Activated CD4-positive, alpha-beta T cell treated with anti-CD3 and anti-CD28 coated beads, Interleukin-2, Interleukin-6, amounts not matched to agents 100 ng/mL and 50 ng/mL, durations not matched to agents 16 hours and 8 hours (primary cell): ENCODE results near the gene C9.
A peak's percentile ranks its signal among the peaks of the same experiment; 100 is the strongest.
"Not testable (repeated sequence)": the region's sequence is repeated elsewhere in the genome, so short reads cannot be mapped to it uniquely, and the experiment has no call there.

Experiments used
- DNase-seq: peaks from one replicate; pipeline ENCODE4 v3.0.0-alpha.2; 2020

Gene C9

DNA sequence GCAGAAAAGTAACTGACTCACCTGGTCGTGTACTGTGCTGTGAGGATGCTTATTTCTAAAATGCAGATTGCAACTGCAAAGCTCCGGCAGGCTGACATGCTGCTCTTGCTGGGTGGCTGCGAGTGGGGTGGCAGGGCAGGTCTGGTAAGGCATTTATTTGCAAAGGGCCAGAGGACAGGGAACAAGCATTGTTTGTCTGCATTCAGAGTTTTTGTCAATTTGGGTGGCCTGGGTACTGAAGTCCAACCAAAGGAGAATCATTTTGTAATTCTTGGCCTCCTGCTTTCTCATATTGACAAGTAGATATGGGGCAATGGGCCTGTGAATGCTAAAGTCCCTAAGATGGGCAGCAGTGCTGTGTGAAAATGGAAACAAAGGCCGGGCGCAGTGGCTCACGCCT, at the start of gene C9:
Gene C9, minus strand, starts transcription at position 129 of the 400 bp plus-strand sequence. Its CDS starts 31 bp downstream, at position 98.
- no peak for DNase-seq

GRCh38 chr5:39413771-39414170, 49.5 kb upstream of the C9 start:
- DNase-seq: no peak

DNA sequence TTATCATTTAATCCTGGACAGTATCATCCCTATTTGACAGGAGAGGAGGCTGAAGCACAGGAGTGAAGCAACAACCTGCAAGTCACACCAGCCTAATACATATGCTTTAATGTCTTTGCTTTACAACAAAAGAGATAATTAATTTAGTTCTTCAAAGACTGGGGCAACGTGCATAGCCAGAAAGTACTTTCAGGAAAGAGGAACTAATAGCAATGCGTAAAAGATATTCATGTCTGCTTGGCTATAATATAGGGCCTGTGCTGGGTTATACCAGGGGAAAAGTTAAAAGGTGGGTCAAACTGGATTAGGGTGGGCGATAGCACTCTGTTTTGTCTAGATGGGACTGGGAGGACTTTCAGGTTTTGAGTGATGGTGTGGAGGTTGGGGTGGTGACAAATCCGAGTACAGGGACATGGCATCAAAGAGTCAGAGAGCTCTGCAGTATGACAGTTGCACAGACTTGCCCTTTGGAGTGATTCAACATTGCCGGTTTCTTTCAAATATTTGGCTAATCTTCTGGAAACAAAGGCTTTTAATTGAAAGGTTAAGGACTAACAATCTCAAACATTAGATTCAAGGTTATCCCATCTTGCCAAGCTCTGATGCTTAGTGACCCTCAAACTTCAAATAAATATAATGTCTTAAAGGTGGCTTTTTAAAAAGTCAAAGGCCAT, 48.6 kb upstream of the C9 start:
- no peak for DNase-seq

- no peak for DNase-seq
Observed at GRCh38 chr5:39411985-39412384, 47.7 kb upstream of the C9 start.

- no peak for DNase-seq
Observed at GRCh38 chr5:39411061-39411460, 46.8 kb upstream of the C9 start.

- DNase-seq: no peak
Observed at GRCh38 chr5:39409033-39409432, 44.7 kb upstream of the C9 start.

DNA sequence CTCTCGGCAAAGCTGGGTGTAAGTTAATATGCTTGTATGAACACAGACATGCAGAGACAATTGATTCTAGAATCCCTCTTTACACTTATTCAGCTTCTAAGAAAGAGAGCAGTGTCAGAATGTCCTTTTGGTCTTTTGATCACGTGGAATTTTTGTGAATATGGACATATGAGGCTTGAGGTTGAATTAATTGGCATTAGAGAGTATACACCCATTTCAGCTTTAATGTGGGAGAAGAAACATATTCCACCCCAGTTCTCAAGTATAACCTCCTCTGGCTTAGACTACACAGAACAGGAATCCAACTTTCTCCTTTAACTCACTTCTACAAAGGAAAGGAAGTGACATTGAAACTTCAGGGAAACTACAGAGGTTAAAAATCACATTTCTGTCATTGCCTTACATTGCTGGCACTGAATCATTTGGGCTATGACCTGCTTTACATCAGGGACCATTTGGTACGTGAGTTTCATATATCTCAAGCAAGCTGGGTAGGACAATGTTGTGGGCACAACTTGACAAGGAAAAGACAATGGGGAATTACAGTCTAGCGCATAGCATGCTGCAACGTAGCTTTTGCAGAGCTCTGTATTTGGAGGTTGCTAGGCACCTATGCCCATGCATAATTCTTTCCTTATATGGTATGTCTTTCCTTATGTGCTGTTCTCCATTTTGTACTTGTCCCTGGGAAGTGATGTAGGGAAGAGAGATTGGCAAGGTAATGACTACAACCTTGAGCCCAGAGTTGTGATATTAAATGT, 41.0 kb upstream of the C9 start:
- DNase-seq: no peak

- DNase-seq: not testable (repeated sequence)
Observed at GRCh38 chr5:39403761-39404160, 39.5 kb upstream of the C9 start.

DNA sequence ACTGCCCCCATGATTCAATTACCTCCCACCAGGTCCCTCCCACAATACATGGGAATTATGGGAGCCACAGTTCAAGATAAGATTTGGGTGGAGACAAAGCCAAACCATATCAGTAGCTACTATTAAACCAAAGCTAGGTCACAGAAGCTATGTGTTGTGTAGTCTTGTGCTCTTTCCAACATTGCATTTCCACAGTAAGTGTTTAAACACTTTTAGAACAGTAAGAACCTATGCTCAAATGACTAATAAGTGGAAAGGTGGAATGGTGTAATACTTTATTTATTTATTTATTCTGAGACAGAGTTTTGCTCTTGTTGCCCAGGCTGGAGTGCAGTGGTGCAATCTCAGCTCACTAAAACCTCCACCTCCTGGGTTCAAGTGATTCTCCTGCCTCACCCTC, 37.8 kb upstream of the C9 start:
- not testable (repeated sequence) for DNase-seq

GRCh38 chr5:39400713-39401578, 36.7 kb upstream of the C9 start:
- no peak for DNase-seq

DNA sequence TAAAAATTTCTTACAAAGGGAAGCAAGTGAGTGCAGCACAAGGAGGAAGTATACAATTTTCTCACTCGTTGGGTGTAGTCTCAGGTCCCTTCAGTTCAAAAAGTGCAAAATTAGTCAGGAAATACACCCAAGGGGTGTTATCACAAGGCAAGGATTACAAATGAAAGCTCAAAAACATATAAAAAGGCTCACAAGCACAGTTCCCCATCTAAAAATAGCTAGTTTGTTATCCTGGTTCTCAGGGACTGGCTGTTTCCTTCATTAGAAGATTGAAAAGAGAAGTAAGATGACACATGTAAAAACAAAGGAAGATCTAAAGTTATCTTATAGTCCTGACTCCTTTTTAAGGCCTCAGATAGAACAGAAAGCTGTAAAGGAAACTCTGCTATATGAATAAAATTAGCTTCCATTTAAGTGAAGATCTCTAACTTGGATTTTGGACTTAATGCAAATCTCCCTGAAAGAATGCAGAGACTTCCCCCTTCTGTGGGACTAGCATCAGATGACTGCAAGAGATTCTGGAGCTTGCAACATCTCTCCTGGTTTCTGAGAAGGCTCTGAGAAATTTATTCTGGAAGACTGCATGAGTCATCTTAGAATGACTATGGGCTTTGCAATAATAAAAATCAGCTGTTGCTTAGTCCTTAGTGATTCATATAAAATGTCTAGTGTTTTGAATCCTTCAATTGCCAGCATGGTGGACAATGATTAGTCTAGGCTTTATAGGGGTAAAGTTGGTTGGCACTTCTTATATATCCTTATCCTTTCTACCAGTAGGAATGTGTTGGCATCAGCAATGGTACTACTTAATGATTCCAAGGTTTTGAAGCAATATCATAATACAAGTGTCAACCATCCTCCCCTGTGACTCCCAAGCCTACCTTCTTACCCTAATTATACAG, 35.1 kb upstream of the C9 start:
- DNase-seq: peak; percentile 4

GRCh38 chr5:39396843-39397242, 32.5 kb upstream of the C9 start:
- DNase-seq: no peak

- no peak for DNase-seq
Observed at GRCh38 chr5:39395521-39395920, 31.2 kb upstream of the C9 start.

GRCh38 chr5:39394946-39395345, 30.7 kb upstream of the C9 start:
- no peak for DNase-seq

GRCh38 chr5:39390945-39391344, 26.6 kb upstream of the C9 start:
- no peak for DNase-seq

- no peak for DNase-seq
Observed at GRCh38 chr5:39387293-39387692, 23.0 kb upstream of the C9 start.

DNA sequence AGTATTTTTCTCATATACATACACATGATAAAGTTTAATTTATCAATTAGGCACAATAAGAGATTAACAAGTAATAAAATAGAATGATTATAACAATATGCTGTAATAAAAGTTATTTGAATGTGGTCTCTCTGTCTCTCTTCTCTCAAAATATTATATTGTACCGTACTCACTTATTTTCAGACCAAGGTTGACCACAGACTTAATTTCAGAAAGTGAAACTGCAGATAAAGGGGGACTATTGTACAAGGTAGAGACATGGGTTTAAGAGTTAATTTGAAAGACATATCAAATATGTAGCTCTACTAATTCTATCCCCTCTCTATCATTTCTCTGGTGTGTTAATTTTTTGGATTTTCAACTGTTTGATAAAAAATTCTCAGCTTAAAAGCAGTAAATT, 20.0 kb upstream of the C9 start:
- DNase-seq: no peak

- DNase-seq: no peak
Observed at GRCh38 chr5:39381376-39381775, 17.1 kb upstream of the C9 start.

- no peak for DNase-seq
Observed at GRCh38 chr5:39379693-39380092, 15.4 kb upstream of the C9 start.

GRCh38 chr5:39377613-39378012, 13.3 kb upstream of the C9 start:
- DNase-seq: no peak

DNA sequence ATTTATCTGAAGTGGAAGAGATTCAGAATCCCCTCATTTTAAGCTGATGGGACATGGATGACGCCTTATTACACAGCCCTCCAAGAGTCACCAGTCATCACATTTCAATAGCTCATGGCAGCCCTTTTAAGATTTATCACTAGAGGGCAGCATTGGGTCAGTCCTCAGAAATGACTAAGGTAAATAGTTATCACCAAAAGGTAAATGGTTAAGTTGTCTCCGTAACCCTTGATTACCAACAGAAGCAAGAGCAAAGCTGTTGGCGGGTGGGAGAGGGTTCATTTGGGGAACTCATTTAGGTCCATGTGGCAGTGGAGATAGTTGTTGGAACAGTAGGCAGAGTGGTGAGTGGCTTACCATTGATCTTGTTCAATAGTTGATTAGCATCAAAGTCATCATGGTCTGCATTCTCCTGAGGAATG, 12.0 kb upstream of the C9 start:
- peak; percentile 73 for DNase-seq

- no peak for DNase-seq
Observed at GRCh38 chr5:39373791-39374190, 9.5 kb upstream of the C9 start.

DNA sequence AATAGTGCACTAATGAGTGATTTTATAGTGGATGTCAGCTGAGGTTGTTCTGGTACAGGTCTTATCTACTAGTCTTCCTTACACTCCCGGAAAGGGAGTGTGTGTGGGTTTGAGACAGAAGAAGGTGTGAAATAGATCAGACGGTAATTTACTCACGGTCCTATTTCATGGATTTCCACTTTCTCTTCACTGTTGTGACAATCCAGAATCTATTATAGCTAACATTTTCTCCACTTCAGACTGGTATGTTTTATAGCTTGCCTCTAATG, 7.0 kb upstream of the C9 start:
- DNase-seq: no peak
